HCT116 (cell line): Measurements from ENCODE around the gene SEMA4A. TPM values are rescaled to one million over a fixed set of nuclear protein-coding genes. Genes with fewer than 3 reads are reported as not detected.

ENCODE experiments used
- ATAC-seq: fragments of 200-7000 bp; cut with Tn5 transposase; 2 replicates; pipeline ENCODE4 v1.9.1; 2020; ENCODE audit warnings: mild to moderate bottlenecking, moderate library complexity
- BruUV-seq: library from RNA; stranded (reverse); fragments of 400-500 nt; replicated peaks from 2 replicates; lab custom pipeline; 2021; lab: Mats Ljungman, UMichigan
- CTCF ChIA-PET: fragments of 300-600 bp; sonication (Branson Sonifier 250); formaldehyde crosslinking; loops from one replicate; lab custom pipeline; 2021; ENCODE audit warnings: antibody characterized with exemption; lab: Charles Lee
- POLR2A ChIA-PET: fragments of 300-600, 350-600 bp; sonication (Branson Sonifier 250); formaldehyde crosslinking; loops from one replicate; lab custom pipeline; 2021; ENCODE audit warnings: antibody characterized with exemption; lab: Charles Lee
- RAD21 ChIA-PET, 2 experiments: fragments of 300-600 bp; sonication (Branson Sonifier 250); formaldehyde crosslinking; loops; one replicate each; lab custom pipeline; 2023; ENCODE audit warnings: low total read pairs in 2 of 2; ENCODE audit not compliant: uncharacterized antibody in 2 of 2, unreplicated experiment in 2 of 2, low non-redundant PET in 1 of 2; lab: Charles Lee
- DNase-seq: peaks from one replicate; pipeline ENCODE4 v3.0.0-alpha.2; 2010; ENCODE audit warnings: low read depth, low spot score
- H2AFZ ChIP-seq: fragments of 200-600 bp; shearing (Covaris generic), sonication (generic); 2 replicates; pipeline ENCODE4 v1.6.1; 2017; ENCODE audit warnings: low read depth, mixed run types, mixed read lengths, antibody characterized with exemption, low read length; ENCODE audit not compliant: poor library complexity, severe bottlenecking
- H3K27ac ChIP-seq: 2 replicates; pipeline ENCODE4 v1.5.1; 2012; ENCODE audit warnings: low read depth, low read length
- H3K27me3 ChIP-seq: fragments of 200-600 bp; sonication (generic); 2 replicates; pipeline ENCODE4 v1.6.1; 2016; ENCODE audit warnings: mixed run types, low read length, mixed read lengths; ENCODE audit not compliant: insufficient read depth
- H3K36me3 ChIP-seq, 2 experiments: fragments of 200-500 bp in 1 of 2; fragments of 200-600 bp in 1 of 2; sonication (Bioruptor generic) in 1 of 2; sonication (generic) in 1 of 2; 2 replicates each; pipeline versions ENCODE4 v1.5.1 to v1.6.1; 2014 to 2016; ENCODE audit warnings: low read length in 2 of 2, inconsistent platforms in 1 of 2, mixed read lengths in 1 of 2, mixed run types in 1 of 2; ENCODE audit not compliant: insufficient read depth in 2 of 2, control insufficient read depth in 1 of 2
- H3K4me1 ChIP-seq, 2 experiments: fragments of 200-600 bp in 1 of 2; sonication (generic) in 1 of 2; 2 replicates each; pipeline versions ENCODE4 v1.5.1 to v1.6.1; 2012 to 2017; ENCODE audit warnings: low read length in 2 of 2, inconsistent platforms in 1 of 2, mild to moderate bottlenecking in 1 of 2, mixed read lengths in 1 of 2, mixed run types in 1 of 2, moderate library complexity in 1 of 2; ENCODE audit not compliant: insufficient read depth in 2 of 2, control insufficient read depth in 1 of 2
- H3K4me2 ChIP-seq: fragments of 200-600 bp; sonication (generic); 2 replicates; pipeline ENCODE4 v1.6.1; 2017; ENCODE audit warnings: mixed run types, low read length, mixed read lengths
- H3K4me3 ChIP-seq, 2 experiments: fragments of 200-600 bp in 1 of 2; sonication (generic) in 1 of 2; replicated peaks in 1 of 2; 2 replicates each; pipeline ENCODE4 v1.5.1; 2011 to 2016; ENCODE audit warnings: low read length in 2 of 2, control low read depth in 1 of 2, low read depth in 1 of 2, mild to moderate bottlenecking in 1 of 2, mixed read lengths in 1 of 2, mixed run types in 1 of 2
- H3K79me2 ChIP-seq: fragments of 200-600 bp; sonication (generic); 2 replicates; pipeline ENCODE4 v1.6.1; 2017; ENCODE audit warnings: mild to moderate bottlenecking, mixed run types, low read length, moderate library complexity, mixed read lengths; ENCODE audit not compliant: insufficient read depth
- H3K9ac ChIP-seq: fragments of 200-600 bp; sonication (generic); 2 replicates; pipeline ENCODE4 v1.6.1; 2016; ENCODE audit warnings: low read length, mixed read lengths
- H3K9me2 ChIP-seq: fragments of 200-600 bp; sonication (generic), shearing (Covaris generic); 2 replicates; pipeline ENCODE4 v1.6.1; 2017; ENCODE audit warnings: mixed run types, mild to moderate bottlenecking, moderate library complexity; ENCODE audit not compliant: insufficient read depth
- H3K9me3 ChIP-seq, 2 experiments: fragments of 200-500 bp in 1 of 2; fragments of 200-600 bp in 1 of 2; sonication (Bioruptor generic) in 1 of 2; sonication (generic) in 1 of 2; 2 replicates each; pipeline ENCODE4 v1.6.1; 2014 to 2017; ENCODE audit warnings: low read length in 2 of 2, mixed read lengths in 2 of 2, inconsistent platforms in 1 of 2, low read depth in 1 of 2, mild to moderate bottlenecking in 1 of 2, mixed run types in 1 of 2, moderate library complexity in 1 of 2; ENCODE audit not compliant: control insufficient read depth in 1 of 2, insufficient read depth in 1 of 2
- H4K20me1 ChIP-seq: fragments of 200-600 bp; sonication (generic), shearing (Covaris generic); 2 replicates; pipeline ENCODE4 v1.6.1; 2017; ENCODE audit warnings: mixed run types, mild to moderate bottlenecking, moderate library complexity; ENCODE audit not compliant: insufficient read depth
- CEBPB ChIP-seq: IDR thresholded peaks from 2 replicates; pipeline ENCODE4 v1.6.1; 2012; ENCODE audit warnings: low read depth
- EGR1 ChIP-seq: IDR thresholded peaks from 2 replicates; pipeline ENCODE4 v1.6.1; 2012; ENCODE audit warnings: low read depth
- ELF1 ChIP-seq: IDR thresholded peaks from 2 replicates; pipeline ENCODE4 v1.6.1; 2012; ENCODE audit warnings: low read depth, borderline replicate concordance
- EZH2 ChIP-seq: fragments of 200-600 bp; sonication (generic); IDR thresholded peaks from 2 replicates; pipeline ENCODE4 v1.6.1; 2017; ENCODE audit warnings: antibody characterized with exemption, mixed run types
- FOSL1 ChIP-seq: IDR thresholded peaks from 2 replicates; pipeline ENCODE4 v1.6.1; 2012; ENCODE audit warnings: low read depth
- POLR2A ChIP-seq: IDR thresholded peaks from 2 replicates; pipeline ENCODE4 v1.7.0; 2011; ENCODE audit warnings: borderline replicate concordance; ENCODE audit not compliant: insufficient read depth, insufficient read length; ENCODE audit errors: extremely low read depth
- POLR2AphosphoS5 ChIP-seq: IDR thresholded peaks from 2 replicates; pipeline ENCODE4 v1.6.1; 2011; ENCODE audit warnings: mild to moderate bottlenecking, low read depth, low read length, moderate library complexity
- SIN3A ChIP-seq: IDR thresholded peaks from 2 replicates; pipeline ENCODE4 v1.6.1; 2012; ENCODE audit warnings: low read depth
- SRF ChIP-seq: IDR thresholded peaks from 2 replicates; pipeline ENCODE4 v1.6.1; 2012; ENCODE audit warnings: low read depth
- ZNF274 ChIP-seq: fragments of 200-500 bp; sonication (Bioruptor generic); IDR thresholded peaks from 2 replicates; pipeline ENCODE4 v1.6.1; 2014; ENCODE audit warnings: mild to moderate bottlenecking, low read depth, low read length, inconsistent platforms
- intact Hi-C: fragments of 100-400 bp; cut with micrococcal nuclease; formaldehyde crosslinking; loops from 2 replicates; pipeline ENCODE4 v1.10.0; 2022
- total RNA-seq: library from RNA; stranded (reverse); gene quantifications from one replicate; pipeline ENCODE4 v1.2.1, GENCODE V29; 2021; ENCODE audit not compliant: unreplicated experiment
- TF ChIP-seq, protein P1 (sequence below): IDR thresholded peaks from 2 replicates; pipeline ENCODE4 v1.6.1; 2012; ENCODE audit warnings: low read depth
- TF ChIP-seq, protein P2 (sequence below): IDR thresholded peaks from 2 replicates; pipeline ENCODE4 v1.6.1; 2012

Gene SEMA4A
- total RNA-seq, 1 experiment from 2014 or later = 0.39 TPM

DNA sequence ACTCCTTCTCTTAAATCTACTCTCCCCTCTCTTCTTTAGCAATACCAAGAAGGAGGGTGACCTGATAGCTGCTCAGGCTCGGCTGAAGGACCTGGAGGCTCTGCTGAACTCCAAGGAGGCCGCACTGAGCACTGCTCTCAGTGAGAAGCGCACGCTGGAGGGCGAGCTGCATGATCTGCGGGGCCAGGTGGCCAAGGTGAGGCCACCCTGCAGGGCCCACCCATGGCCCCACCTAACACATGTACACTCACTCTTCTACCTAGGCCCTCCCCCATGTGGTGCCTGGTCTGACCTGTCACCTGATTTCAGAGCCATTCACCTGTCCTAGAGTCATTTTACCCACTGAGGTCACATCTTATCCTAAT lies 22.8 kb upstream of the SEMA4A start:
- intact Hi-C loops = loop anchor here (1.0 to 5.0 kb wide), 4 partner anchors 30 to 193 kb away; no protein-coding TSS in a partner anchor
- Histone ChIP-seq H3K27me3 (no peaks in the 10 kb centered on the region), H3K4me2 (peak overlapping the region; percentile 90), H2AFZ (no peak overlapping the region), H3K36me3 (peaks cover 37 to 48% of the 10 kb centered on the region in 2 experiments), H3K9me3 (no peaks in the 10 kb centered on the region), H4K20me1 (no peaks in the 10 kb centered on the region), H3K9me2 (no peaks in the 10 kb centered on the region), H3K27ac (peak overlapping the region; percentile 95), H3K4me1 (peaks cover 42 to 54% of the 10 kb centered on the region in 2 experiments), H3K79me2 (peaks cover 95% of the 10 kb centered on the region), H3K4me3 (no peak overlapping the region), H3K9ac (peak overlapping the region; percentile 75)
- ATAC-seq (no peak), DNase-seq (no peak)
- ChIA-PET POLR2A (interaction anchor here (0.8 to 2.8 kb wide), 9 partner anchors 11 to 95 kb away, joined by 3 to 42 read pairs (median 4); no protein-coding TSS in a partner anchor), RAD21 (interaction anchor here (0.8 to 4.7 kb wide), 12 partner anchors 11 to 192 kb away, joined by 3 to 43 read pairs (median 6); no protein-coding TSS in a partner anchor), CTCF (interaction anchor here (0.8 to 8.4 kb wide), 13 partner anchors 12 to 176 kb away, joined by 3 to 189 read pairs (median 5); partner anchors contain the start of gene RAB25)
- TF ChIP-seq, protein P1, sequence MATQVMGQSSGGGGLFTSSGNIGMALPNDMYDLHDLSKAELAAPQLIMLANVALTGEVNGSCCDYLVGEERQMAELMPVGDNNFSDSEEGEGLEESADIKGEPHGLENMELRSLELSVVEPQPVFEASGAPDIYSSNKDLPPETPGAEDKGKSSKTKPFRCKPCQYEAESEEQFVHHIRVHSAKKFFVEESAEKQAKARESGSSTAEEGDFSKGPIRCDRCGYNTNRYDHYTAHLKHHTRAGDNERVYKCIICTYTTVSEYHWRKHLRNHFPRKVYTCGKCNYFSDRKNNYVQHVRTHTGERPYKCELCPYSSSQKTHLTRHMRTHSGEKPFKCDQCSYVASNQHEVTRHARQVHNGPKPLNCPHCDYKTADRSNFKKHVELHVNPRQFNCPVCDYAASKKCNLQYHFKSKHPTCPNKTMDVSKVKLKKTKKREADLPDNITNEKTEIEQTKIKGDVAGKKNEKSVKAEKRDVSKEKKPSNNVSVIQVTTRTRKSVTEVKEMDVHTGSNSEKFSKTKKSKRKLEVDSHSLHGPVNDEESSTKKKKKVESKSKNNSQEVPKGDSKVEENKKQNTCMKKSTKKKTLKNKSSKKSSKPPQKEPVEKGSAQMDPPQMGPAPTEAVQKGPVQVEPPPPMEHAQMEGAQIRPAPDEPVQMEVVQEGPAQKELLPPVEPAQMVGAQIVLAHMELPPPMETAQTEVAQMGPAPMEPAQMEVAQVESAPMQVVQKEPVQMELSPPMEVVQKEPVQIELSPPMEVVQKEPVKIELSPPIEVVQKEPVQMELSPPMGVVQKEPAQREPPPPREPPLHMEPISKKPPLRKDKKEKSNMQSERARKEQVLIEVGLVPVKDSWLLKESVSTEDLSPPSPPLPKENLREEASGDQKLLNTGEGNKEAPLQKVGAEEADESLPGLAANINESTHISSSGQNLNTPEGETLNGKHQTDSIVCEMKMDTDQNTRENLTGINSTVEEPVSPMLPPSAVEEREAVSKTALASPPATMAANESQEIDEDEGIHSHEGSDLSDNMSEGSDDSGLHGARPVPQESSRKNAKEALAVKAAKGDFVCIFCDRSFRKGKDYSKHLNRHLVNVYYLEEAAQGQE = no peak
- TF ChIP-seq POLR2A = no peak
- TF ChIP-seq SRF = no peak
- TF ChIP-seq POLR2AphosphoS5 = no peak
- TF ChIP-seq, protein P2, sequence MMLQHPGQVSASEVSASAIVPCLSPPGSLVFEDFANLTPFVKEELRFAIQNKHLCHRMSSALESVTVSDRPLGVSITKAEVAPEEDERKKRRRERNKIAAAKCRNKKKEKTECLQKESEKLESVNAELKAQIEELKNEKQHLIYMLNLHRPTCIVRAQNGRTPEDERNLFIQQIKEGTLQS = no peak
- TF ChIP-seq ELF1 = no peak
- TF ChIP-seq EGR1 = no peak
- TF ChIP-seq ZNF274 = no peak
- no peak for TF ChIP-seq SIN3A
- TF ChIP-seq EZH2 = no peak
- no peak for TF ChIP-seq FOSL1
- TF ChIP-seq CEBPB = no peak
- no TSS peak for BruUV-seq
